D721Med (cell line): ENCODE data around the gene CD44.

Experiments
- DNase-seq: peaks from one replicate; pipeline ENCODE4 v3.0.0; 2011; ENCODE audit warnings: low spot score; ENCODE audit not compliant: insufficient read length
- FAIRE-seq: peaks from 2 replicates; lab custom pipeline; 2011; peaks lifted over from hg19 to GRCh38; lab: Jason Lieb, UNC
- TF ChIP-seq, protein P1 (sequence below): IDR thresholded peaks from 2 replicates; pipeline ENCODE4 v1.5.1; 2012; ENCODE audit warnings: mild to moderate bottlenecking, control low read depth; ENCODE audit not compliant: insufficient read depth; ENCODE audit errors: missing control alignments

Gene CD44

DNA sequence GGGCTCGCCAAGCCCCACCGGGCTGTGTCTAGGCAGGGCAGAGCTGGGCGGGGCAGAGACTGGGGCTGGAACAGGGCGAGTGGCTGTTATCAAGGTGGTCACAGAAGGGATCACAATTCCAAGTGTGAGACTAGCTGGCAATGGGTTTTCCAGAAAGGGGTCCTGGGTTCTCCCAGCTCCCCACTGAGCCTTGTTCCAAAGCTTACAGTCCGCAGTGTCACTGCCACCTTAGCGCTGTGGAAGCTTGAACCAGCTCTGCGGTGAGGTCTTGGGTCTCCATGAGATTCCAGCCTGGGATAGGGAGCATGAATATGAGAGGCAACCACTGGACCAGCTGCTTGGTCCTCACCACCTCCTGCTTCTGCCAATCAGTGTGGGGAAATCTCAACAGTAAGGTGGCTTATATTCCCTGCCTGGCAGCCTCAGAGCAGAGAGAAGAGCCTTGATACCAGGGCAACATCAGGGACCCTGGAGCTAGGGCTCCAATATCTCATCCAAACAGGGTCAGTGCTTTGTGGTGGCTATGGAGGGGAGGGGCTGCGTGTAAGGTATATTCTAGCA, 831 bp downstream of the CD44 start:
- FAIRE-seq (no peak), DNase-seq (no peak)
- TF ChIP-seq, protein P1, sequence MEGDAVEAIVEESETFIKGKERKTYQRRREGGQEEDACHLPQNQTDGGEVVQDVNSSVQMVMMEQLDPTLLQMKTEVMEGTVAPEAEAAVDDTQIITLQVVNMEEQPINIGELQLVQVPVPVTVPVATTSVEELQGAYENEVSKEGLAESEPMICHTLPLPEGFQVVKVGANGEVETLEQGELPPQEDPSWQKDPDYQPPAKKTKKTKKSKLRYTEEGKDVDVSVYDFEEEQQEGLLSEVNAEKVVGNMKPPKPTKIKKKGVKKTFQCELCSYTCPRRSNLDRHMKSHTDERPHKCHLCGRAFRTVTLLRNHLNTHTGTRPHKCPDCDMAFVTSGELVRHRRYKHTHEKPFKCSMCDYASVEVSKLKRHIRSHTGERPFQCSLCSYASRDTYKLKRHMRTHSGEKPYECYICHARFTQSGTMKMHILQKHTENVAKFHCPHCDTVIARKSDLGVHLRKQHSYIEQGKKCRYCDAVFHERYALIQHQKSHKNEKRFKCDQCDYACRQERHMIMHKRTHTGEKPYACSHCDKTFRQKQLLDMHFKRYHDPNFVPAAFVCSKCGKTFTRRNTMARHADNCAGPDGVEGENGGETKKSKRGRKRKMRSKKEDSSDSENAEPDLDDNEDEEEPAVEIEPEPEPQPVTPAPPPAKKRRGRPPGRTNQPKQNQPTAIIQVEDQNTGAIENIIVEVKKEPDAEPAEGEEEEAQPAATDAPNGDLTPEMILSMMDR = no peak

DNA sequence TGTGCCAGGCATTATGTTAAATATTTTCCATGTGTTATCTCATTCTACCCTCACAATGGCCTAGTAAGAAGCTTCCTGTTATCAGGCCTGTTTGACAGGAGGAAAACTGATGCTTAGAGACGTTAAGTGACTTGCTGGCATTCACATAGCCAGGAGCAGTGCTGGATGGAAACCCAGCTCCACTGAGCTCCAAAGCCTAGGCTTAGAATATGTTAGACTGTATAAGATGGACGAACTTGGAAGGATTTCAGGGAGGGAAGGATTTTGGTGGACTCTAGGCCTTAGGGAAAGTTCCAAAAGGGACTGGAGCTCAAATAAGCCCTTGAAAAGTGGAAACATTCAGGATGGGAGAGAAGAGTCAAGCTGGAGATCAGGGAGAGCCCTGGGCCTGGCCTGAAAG, 2.1 kb downstream of the CD44 start:
- TF ChIP-seq, protein P1 = no peak
- DNase-seq (no peak), FAIRE-seq (no peak)

DNA sequence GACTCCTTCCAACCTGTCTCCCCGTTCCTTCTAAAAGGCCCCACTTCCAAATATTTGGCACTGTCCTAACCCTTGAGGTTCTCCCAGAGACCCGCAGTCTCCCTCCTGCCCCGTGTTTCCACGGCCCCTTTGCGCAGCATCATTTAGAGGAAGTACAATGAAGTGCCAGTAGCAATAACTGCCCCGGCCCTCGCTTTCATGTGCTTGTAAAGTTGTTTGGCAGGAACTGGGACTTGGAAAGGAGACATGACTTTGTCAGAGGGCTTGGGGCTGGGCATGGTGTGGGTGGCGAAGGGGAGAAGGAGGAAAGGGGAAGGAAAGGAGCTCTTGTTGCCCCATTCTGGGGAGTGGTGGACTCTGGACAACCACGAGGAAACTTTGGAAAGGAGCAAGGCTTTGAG, 2.6 kb downstream of the CD44 start:
- TF ChIP-seq, protein P1 = no peak
- DNase-seq = no peak
- no peak for FAIRE-seq

DNA sequence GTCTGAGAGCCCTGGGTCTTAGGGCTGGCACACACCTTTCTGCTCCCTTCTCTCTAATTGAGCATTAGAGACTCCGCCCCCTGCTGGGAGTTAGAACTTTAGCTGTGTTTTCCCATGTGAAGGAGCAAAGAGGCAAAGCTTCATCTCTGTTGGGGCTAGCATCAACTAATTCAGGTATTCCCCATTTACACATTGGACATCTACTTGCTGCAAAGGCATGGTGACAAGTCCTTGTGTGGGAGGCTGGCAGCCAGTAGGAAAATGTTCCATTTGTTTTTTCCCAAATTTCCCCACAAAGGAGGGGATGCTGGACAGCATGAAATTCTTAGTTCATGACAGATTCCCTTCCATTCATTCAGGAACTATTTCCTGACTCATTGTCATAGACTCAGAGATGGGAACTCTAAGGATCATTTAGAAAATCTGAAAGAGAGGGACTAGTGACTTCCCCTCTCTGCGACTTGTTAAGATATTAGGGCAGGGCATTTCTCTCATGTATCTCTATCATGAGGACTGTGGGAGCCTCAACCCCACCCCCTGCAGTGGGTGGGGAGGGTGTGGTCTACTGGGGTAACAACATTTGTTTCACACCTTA, 3.6 kb downstream of the CD44 start:
- TF ChIP-seq, protein P1 = no peak
- FAIRE-seq = no peak
- no peak for DNase-seq

- TF ChIP-seq, protein P1 = no peak
- FAIRE-seq = no peak
Measured at GRCh38 chr11:35143297-35144135, 4.5 kb downstream of the CD44 start.

GRCh38 chr11:35144136-35144741, 5.3 kb downstream of the CD44 start:
- FAIRE-seq (no peak), DNase-seq (no peak)
- TF ChIP-seq, protein P1 = no peak

More at GRCh38 chr11:35143297-35144135, 4.5 kb downstream of the CD44 start:
- no peak for DNase-seq

DNA sequence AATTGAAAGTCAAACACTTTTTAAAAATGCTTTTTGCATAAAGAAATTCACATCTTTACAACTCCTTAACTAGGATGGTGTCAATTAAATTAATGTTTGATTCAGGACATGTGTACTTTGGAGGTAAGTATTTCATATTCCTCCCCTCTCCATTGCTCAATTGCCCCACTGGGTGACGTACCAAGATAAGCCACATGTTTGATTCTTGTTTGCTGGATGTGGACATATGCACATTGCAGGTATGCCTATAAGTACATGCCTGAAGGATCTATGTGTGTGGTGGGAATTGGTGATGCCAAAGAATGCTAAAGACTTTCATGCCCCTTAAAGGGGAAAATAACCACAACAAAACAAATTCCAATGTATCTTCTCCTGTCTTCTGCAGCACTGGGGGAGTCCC, 5.8 kb downstream of the CD44 start:
- FAIRE-seq (no peak), DNase-seq (no peak)
- TF ChIP-seq, protein P1 = no peak
